HG03097 (cell line): Measurements from ENCODE around the gene TEKT2.

Experiments
- ATAC-seq: cut with Tn5 transposase; IDR thresholded peaks from one replicate; pipeline ENCODE4 v1.9.1; 2021; ENCODE audit not compliant: unreplicated experiment, low FRiP score

Gene TEKT2

DNA sequence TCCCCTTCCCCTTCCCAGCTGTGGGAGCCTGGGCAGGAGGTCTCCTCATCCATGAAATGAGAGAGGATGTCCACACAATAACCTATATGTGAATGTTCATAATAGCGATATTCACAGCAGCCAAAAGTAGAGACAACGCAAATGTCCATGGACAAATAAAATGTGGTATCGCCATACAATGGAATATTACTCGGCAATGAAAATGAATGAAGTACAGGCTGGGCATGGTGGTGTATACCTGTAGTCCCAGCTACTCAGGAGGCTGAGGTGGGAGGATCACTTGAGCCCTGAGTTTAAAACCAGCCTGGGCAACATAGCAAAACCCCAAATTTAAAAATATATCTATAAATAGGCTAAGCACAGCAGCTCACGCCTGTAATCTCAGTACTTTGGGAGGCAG, 17.7 kb downstream of the TEKT2 start:
- ATAC-seq = no peak

DNA sequence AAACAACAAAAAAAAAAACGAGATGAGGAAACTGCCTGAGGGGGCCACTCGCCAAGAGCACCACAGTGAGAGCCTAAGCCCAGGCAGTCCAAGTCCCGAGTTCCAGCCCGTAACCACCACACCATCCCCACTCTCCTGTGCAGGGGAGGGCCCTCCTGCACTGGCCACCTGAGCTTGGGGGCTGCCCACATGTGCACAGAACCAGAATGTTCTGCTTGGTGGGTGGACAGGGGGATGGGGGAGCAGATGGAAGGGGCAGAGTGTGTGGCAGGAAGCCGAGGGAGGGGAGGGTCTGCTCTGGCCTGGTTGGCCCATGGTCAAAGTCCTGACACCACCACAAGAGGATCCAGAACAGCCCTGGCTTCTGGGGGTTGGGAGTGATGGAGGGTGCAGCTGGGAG, 22.4 kb downstream of the TEKT2 start:
- no peak for ATAC-seq

DNA sequence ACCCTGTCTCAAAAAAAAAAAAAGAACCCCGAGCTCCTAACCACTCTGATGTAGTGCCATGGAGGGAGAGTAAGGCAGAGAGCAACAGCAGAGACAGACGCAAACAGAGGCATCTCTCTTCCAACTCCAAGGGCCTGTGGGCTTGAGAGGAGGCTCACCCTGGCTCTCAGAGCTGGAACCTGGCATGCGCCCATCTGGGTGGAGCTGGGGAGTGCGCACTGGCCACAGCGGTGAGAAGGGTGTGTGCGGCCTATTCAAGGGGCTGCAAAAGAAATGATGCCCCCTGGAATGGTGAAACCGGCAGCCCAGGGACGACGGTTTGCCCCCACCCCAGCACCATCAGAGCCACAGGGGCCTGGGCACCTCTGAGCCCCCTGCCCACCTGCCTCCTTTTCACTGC, 23.5 kb downstream of the TEKT2 start:
- no peak for ATAC-seq

DNA sequence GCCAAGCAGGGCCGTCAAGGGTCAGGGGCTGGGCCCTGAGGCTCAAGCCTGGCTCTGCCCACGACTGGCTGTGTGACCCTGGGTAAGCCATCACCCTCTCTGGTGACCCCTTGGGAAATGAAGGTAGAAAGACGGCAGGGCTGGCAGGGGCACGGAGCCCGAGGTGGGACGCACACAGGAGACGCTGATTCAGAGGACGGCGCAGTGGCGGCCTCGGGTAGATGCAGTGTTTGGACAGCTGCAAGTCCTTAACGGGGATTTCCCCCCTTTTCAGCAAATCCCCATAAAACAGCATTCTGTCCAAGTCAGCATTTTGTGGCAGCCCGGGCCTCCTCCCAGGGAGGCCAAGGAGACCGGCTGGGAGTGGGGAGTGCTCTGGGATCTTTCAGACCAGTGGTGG, 24.4 kb downstream of the TEKT2 start:
- no peak for ATAC-seq

DNA sequence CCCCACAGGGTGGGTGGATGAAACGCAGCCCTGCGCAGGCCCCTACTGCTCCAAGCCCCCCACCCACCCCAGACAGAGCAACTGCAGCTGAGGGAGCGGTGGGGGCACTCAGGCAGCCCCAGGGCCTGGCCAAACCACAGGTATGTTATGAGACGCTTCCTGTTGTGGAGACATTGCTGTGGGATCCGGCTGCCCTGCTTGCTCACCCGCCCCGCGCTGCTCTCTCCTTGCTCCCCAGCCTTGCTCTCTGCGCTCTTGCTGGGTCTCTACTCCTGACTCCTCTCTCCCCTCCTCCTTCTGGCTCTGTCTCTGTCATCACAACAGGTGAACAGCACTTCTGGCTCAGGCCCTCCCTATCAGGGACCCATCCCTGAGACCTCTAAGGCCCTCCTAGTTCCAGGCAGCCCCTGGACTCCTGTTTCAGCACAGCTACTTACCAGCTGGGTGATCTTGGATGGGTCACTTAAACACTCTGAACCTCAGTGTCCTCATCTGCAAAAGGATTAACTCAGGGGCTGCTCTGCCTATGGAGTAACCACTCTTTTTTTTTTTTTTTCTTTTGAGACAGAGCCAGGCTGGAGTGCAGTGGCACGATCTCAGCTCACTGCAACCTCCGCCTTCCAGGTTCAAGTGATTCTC, 25.3 kb downstream of the TEKT2 start:
- no peak for ATAC-seq

DNA sequence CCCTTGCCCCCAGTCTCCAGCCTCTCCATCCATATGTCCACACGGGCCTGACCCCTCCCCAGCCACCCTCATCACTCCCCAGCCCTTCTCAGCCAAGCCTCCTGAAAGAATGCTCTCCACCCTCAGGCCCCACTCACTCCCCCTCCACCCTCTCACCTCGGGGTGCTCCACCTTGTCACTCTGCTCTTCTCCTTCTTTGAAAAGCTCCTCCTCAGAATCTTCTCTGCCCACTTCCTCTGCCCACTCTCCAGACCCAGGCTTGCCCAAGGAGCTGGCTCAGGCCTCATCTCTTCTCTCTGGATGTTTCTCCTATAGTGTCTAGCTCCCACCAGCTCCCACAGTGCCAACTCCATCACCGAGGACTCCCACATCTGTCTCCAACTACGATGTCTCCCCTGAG, 27.3 kb downstream of the TEKT2 start:
- ATAC-seq = no peak

DNA sequence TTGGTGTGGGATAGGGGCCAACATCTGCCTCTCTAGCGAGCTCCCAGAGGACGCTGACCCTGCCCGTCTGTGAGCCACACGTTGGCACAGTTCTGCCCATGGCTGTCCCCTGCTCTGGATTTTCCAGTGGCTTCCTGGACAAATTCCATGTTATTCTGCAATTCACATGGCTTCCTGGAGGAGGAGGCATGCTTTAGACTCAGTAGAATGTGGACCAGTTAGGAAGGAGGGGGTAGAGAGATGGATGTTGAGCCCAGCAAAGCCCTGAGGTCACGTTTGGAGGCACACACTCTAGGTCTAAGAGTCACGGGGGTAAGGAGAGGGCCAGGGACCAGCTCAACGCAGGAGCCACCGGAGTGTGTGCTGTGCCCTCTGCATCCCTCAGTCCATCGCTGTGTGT, 28.9 kb downstream of the TEKT2 start:
- no peak for ATAC-seq

DNA sequence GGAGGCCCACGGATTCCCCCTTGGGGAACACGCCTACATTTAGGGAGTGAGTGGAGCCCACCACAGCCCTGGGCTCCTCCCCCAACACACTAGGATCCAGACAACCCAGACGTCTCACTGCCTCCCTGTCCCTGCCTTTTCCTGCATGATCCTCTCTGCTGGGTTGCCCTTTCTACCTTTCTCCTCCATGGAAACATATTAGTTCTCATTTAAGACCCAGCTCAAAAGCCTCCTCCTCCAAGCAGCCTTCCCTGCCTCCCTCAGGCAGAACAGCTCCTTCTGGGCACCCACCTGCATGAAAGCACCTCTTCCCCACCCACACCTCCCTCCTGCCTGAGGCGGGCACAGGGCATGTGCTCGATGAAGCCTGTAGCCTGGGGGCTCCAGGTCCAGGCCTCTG, 30.5 kb downstream of the TEKT2 start:
- ATAC-seq = no peak

DNA sequence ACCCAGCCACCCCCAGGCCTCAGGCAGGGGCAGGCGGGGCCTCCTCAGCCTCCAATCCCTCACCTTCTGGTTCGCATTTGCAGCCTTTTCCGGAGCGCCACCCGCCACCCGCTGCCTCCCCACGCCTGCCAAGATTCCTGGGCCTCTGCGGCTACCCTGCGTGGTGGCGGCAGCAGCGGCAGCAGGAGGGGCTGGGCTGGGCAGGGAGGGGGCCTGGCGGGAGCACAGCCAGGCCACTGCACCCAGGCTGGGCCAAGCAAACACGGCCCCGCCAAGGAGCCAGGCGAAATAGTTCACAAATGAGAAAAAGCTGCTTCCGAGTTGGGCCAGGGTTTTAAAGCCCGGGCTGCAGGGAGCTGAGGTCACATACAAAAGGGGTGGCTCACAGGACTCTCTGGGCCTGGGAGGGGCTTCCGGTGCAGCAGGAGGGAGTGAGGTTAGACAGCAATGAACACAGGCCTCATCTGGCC, 31.3 kb downstream of the TEKT2 start:
- no peak for ATAC-seq

DNA sequence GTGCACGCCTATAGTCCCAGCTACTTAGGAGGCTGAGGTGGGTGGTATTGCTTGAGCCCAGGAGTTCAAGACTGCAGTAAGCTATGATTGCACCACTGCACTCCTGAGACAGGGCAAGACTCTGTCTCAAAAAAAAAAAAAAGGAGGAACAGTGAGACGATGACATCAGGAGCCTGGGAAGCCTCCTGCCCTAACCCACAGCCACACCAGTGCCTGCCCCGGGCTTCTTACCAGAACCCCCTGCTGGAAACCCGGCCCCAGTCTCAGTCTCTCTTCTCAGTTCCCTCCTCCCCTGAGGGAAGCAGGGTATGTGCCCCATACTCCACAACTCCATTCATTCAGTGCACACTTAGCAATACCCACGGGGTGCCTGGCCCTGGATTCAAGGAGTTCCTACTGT, 32.0 kb downstream of the TEKT2 start:
- ATAC-seq = no peak

DNA sequence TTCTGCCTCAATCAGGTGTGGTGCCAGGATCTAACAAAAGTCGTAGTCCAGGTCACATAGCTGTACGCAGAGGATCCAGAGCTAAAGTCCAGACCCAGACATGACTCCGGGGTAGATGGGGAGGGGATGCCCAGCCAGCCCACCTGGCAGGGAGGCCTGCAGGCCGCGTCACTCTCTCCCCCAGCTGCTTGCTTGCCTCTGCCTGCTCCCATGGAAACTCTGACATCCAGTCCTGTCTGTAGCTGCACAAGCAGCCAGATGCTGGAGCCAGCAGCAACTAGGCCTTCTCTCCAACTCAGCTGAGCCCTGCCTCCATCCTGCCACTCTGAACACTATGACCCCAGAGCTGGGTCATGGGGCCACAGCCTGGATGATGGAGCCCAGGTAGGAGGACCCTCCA, 33.0 kb downstream of the TEKT2 start:
- ATAC-seq = no peak

DNA sequence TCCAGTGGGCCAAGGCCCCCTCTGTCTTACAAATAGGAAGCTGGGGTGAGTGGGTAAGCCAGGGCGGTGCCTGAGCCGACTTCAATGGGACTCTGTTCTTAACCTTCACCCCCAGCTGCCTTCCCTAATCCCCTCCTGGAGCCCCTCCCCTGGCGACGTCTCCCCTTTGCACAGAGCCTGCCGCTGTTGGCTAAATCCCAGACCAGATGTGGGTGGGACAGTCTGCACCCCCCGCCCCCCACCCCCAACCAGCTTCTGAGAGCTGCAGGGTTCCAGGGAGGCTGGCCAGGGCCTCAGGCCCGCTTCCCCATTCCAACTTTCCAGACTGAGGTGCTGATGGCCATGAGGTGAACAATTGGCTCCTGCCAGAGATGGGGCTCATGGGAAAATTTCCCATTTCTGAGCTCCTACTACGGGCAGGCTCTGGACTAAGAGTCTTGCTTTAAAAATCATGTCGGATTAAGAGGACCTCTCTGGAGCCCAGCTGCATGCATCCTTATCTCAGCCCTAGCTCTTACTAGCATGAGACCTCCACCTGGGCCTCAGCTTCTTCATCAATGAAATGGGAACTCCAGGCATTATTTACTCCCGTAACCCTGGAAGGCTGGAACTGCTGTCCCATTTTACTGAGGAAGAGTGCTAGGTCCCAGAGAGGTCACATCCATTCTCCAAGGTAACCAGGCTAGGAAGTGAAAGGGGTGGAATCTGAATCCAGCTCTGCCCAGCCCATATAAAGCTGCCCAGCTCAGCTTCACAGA, 34.7 kb downstream of the TEKT2 start:
- no peak for ATAC-seq

DNA sequence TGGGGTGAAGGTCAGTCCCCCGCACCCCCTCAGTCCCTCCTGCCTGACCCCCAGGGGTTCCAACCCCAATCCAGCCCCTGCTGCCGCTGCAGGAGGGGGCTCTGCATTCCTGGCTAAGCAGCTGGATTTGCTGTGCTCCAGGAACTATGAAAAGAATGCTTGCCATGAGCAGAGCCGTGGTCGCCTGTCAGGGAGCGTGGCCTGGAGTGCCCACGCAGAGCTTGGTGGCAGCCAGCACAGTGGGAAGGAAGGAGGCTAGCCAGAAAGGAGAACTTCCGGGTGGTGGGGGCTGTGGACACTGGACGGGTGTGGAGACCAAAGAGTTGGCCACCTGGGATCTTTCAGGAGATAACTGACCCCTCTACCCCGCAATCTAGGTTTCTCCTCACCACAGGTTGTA, 35.6 kb downstream of the TEKT2 start:
- ATAC-seq = no peak

DNA sequence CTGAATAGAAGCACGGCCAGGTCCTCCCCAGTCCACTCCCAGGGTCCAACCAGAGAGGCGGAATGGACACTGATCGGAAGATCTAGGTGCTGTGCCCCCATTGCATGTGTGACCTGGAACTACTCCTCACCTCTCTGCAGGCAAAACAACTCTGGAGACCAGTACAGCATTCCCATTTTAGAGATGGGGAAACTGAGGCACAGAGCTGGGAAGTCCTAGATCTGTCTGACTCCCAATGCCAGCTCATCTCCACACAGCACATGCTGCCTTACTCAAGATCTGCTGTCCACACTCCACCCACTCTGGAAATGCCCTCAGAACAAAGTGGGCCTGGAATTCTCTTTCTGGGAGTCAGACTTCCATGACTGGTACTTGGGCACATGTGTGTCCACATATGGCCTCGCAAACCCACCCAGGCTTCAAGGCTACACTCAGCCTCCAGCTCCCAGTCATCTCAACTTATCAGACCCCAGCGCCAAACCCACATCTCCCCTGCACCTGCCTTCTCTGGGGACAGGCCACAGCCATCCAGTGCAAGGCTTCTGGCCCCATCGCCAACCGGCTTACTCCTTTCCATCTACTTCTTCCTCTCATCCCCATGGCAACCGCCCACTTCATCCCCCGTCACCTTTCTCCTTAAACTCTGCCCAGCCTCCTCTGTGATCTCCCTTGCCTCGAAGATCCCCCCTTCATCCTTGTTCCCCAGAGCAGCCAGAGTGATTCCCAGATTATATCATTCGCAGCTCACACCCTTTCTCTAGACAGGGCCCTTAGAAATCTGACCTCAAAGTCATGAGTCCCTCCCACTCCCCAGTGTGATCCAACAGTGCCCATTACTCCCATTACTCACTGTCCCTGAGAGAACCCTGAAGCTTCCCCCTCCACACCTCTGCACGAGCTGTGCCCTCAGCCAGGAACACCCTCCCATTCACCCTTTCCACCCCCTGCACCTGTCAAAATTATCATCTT, 38.5 kb downstream of the TEKT2 start:
- ATAC-seq = no peak

DNA sequence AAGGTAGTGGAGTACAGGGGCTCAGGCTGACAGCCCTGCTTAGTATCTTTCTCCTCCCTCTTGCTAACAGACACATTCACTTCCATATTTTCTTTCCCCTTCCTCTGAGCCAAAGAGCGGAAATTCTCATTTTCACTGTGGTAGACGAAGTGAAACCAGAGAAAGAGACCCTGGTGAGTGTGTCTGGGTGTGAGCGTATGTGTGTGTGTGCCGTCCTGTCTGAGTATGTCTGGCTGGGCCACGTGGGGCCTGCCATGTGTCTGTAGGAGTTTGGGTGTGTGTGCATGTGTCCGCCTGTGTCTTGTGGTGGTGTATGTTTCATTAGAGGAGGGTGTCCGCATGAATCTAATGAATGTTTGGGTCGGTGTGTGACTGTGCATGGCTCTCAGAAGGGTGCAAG, 39.5 kb downstream of the TEKT2 start:
- ATAC-seq = no peak

DNA sequence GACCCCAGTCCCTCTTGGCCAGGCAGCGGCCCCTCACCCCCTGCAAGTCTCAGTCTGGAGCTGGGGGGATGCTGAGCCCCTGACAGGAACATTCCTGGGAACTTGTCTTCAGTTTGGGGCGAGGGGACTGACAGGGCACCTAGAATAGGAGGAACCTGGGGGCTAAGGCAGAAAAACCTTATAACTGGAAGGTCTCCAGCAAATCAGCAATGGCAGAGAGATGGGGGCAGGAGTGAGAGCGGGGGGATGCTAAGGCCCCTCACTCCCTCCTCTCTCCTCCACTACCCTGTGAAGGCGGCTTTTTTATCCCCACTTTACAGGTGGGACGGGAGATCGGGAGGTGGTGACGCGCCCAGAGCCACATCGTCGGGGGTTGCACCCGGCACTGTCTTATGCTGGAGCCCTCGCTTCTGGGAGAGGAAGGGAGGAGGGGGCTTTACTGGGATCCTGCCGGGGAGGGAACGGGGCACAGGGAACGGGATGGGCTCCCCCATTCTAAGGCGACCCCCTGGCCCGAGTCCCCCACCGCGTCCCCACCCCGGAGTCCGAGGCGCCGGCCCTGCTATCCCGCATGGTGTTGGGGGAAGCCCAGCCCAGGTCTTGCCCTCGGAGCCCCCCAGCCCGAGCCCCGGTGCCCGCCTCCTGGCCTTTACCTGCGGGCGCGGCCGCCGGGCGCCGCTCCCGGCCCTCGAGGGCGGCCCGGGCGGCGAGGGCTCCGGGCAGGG, 40.7 kb downstream of the TEKT2 start:
- no peak for ATAC-seq

DNA sequence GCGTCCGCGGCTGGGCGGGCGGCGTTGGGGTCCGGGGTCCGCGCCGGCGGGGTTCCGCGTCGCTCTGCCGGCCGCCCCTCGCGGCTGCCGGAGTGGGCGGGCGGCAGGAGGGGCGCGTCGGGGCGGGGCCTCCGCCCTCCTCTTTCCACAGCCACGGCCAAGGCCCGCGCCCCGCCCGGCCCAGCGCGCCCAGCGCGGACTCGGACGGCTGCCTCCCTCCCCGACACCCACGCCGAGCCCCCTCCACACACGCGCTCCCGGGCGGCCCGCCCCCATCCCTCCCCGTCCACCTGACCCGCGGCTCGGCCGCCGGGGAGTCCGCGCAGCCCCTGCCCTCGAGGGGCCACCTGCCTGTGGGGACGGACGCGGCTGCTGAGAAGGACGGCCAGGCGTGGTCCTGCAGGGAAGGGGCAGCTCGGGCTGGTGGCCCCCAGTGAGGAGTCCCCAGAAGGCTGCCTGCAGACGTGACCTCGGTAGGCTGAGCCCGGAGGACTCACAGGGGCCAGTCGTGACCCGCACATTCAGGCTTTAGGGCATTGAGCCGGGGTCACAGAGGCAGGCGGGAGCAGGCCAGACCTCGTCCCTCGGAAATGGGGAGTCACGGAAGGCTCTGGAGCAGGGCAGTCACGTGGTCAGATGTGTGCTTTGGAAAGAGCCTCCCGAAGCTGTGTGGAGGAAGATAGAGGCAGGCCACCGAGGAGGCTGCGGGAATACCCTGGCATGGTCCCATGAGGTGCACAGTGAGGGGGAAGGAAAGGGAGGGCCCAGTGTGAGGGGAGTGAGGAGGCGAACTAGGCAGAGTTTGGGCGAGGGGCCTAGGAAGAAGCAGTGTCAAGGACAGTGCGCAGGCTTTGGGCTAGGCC, 41.5 kb downstream of the TEKT2 start, which contains the start of gene COL8A2:
COL8A2 (minus strand) TSS at position 94 of the 863 bp plus-strand sequence. CDS start 24,980 bp downstream, outside the sequence.
- ATAC-seq = no peak

DNA sequence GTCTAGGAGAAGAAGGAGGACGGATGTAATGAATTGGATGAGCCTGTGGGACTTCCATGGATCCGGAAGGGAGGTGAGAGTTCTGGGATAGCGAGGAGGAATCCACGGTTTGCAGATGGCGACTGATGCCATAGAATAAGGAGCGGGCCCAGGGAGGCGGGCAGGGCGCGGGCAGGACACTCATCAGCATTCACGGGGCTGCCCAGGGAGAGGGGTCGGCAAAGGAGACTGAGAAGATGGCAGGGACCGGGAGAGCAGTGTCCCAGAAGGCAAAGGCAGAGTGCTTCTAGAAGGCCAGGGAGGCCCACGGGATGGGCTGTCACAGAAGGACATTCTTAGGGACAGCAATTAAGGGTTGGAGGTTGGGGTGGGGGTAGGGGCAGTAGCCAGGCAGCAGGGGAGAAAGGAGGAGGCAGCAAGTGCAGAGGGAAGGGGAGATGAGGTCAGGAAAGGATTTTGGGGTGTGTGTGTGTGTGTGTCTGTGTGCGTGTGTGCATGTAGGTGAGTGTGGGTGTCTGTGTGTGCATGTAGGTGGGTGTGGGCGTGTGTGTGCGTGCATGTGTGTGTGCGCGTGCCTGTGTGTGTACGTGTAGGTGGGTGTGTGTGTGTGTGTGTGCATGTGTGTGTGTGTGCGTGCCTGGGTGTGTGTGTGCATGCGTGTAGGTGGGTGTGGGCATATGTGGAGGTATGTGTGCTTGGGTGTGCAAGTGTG, 42.3 kb downstream of the TEKT2 start:
- ATAC-seq = no peak
